Kidney (tissue), 14 donors: Measurements from ENCODE around the gene CTXN1. TPM values are rescaled to one million over a fixed set of nuclear protein-coding genes. Genes with fewer than 3 reads are reported as not detected.

ENCODE experiments used
- DNase-seq, 5 donors: peaks; one replicate each; pipeline ENCODE4 v3.0.0-alpha.2; 2013 to 2020
- FAIRE-seq: peaks from 2 replicates; lab custom pipeline; 2012; peaks lifted over from hg19 to GRCh38; lab: Jason Lieb, UNC
- H3K27ac ChIP-seq, 2 donors: one replicate each; pipeline ENCODE4 v1.7.0; 2013; ENCODE audit warnings: low read depth in 2 of 2, low read length in 2 of 2, inconsistent platforms in 1 of 2
- H3K27me3 ChIP-seq: one replicate; pipeline ENCODE4 v1.7.1; 2013; ENCODE audit warnings: low read length, inconsistent platforms; ENCODE audit not compliant: control insufficient read depth, insufficient read depth
- H3K36me3 ChIP-seq, 3 donors: one replicate each; pipeline versions ENCODE4 v1.7.0 to v1.7.1; 2013; ENCODE audit warnings: low read length in 3 of 3, control low read depth in 1 of 3, inconsistent platforms in 1 of 3; ENCODE audit not compliant: insufficient read depth in 3 of 3, control insufficient read depth in 2 of 3
- H3K4me1 ChIP-seq, 3 donors: one replicate each; pipeline versions ENCODE4 v1.7.0 to v1.7.1; 2013; ENCODE audit warnings: low read length in 3 of 3, inconsistent platforms in 1 of 3, low read depth in 1 of 3; ENCODE audit not compliant: control insufficient read depth in 2 of 3, insufficient read depth in 2 of 3
- H3K4me3 ChIP-seq, 3 donors: one replicate each; pipeline versions ENCODE4 v1.7.0 to v1.8.1; 2013; ENCODE audit warnings: low read length in 3 of 3, control low read depth in 1 of 3, inconsistent platforms in 1 of 3
- H3K9ac ChIP-seq, 3 donors: one replicate each; pipeline versions ENCODE4 v1.7.0 to v1.7.1; 2013; ENCODE audit warnings: low read length in 3 of 3, control low read depth in 1 of 3, inconsistent platforms in 1 of 3
- H3K9me3 ChIP-seq, 3 donors: one replicate each; pipeline versions ENCODE4 v1.7.0 to v1.7.1; 2013; ENCODE audit warnings: low read length in 3 of 3, control low read depth in 1 of 3, inconsistent platforms in 1 of 3; ENCODE audit not compliant: control insufficient read depth in 2 of 3, insufficient read depth in 1 of 3
- intact Hi-C: fragments of 100-400 bp; cut with DNase I; formaldehyde crosslinking; loops from one replicate; pipeline ENCODE4 v1.11.1; 2022
- polyA plus RNA-seq: library from polyadenylated mRNA; stranded (reverse); fragments of 350-450 nt; fragmentation: Illumina TruSeq; extraction: RNeasy Lipid Tissue Mini Kit (QIAGEN cat#74804); gene quantifications from one replicate; pipeline ENCODE4 v1.2.3, GENCODE V29; 2014; ENCODE audit warnings: low read depth, low replicate concordance; ENCODE audit not compliant: insufficient read depth
- total RNA-seq: library from RNA; stranded (reverse); fragmentation: NEBNext Ultra II Directional; extraction: Animal tissue kit (Norgen Biotek cat#: 25700); gene quantifications from one replicate; pipeline ENCODE4 v1.2.1, GENCODE V29; 2021
- TF ChIP-seq, protein P1 (sequence below): IDR thresholded peaks from 3 replicates; pipeline ENCODE4 v1.5.1; 2012; ENCODE audit warnings: mild to moderate bottlenecking, moderate library complexity, borderline replicate concordance; ENCODE audit not compliant: insufficient read depth; ENCODE audit errors: extremely low read depth
- donor health status: control.
- donor health status: control.
- donor health status: control.
- donor health status: control.
- donor health status: control.
- donor health status: DM: yes; HTN: yes; CAD: no.
- donor health status: Normal renal cell carcinoma (clear cell type).

Gene CTXN1
- total and polyA plus RNA-seq, 2 donors from 2014 or later = 8.9 to 25.9 TPM

GRCh38 chr19:7971553-7972520 lies 45.9 kb upstream of the CTXN1 start:
- TF ChIP-seq, protein P1, sequence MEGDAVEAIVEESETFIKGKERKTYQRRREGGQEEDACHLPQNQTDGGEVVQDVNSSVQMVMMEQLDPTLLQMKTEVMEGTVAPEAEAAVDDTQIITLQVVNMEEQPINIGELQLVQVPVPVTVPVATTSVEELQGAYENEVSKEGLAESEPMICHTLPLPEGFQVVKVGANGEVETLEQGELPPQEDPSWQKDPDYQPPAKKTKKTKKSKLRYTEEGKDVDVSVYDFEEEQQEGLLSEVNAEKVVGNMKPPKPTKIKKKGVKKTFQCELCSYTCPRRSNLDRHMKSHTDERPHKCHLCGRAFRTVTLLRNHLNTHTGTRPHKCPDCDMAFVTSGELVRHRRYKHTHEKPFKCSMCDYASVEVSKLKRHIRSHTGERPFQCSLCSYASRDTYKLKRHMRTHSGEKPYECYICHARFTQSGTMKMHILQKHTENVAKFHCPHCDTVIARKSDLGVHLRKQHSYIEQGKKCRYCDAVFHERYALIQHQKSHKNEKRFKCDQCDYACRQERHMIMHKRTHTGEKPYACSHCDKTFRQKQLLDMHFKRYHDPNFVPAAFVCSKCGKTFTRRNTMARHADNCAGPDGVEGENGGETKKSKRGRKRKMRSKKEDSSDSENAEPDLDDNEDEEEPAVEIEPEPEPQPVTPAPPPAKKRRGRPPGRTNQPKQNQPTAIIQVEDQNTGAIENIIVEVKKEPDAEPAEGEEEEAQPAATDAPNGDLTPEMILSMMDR = no peak
- Histone ChIP-seq H3K9ac (no peak overlapping the region), H3K27me3 (no peaks in the 10 kb centered on the region), H3K4me3 (no peak overlapping the region), H3K4me1 (peaks cover 0 to 14% (median 10%) of the 10 kb centered on the region in 3 donors), H3K27ac (no peak overlapping the region), H3K9me3 (no peaks in the 10 kb centered on the region), H3K36me3 (peaks cover 2 to 22% (median 21%) of the 10 kb centered on the region in 3 donors)
- FAIRE-seq (no peak), DNase-seq (no peak)
- intact Hi-C loops = no loop called here

DNA sequence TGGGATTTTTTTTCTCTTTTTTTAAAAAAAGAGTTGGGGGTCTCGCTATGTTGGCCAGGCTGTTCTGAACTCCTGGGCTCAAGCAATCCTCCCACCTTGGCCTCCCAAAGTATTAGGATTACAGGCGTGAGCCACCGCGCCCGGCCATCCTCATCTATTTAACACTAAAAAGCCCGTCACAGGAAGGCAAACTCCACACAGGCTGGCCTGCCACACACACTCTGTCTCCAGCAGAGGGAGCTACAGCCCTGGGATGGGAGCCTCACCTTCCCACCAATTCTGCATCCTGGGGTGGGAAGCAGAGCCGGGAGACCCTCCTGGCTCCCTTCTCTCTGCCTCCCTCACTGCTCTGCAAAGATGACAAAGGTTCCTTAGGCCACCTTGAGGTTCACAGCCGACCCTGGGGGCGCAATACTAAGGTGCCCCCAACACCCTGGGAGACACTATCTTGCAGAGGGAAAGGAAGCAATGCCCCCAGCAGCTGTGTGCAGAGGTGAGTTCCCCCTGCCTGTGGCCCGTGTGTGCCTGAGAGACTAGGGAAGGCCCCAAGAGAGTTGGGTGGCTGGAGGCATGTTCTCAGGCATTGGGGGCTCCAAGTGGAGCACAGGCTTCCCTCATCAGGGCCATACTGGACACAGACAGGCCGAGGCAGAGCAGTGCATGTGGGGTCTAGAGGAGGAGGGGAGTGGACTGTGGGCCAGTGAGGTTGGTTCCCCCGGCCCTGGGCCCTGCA lies 44.9 kb upstream of the CTXN1 start:
- intact Hi-C loops = no loop called here
- TF ChIP-seq, protein P1 = peak; percentile 77
- Histone ChIP-seq H3K4me1 (peaks cover 0 to 14% (median 10%) of the 10 kb centered on the region in 3 donors), H3K36me3 (peaks cover 2 to 30% (median 27%) of the 10 kb centered on the region in 3 donors), H3K27me3 (no peaks in the 10 kb centered on the region), H3K27ac (no peak overlapping the region), H3K4me3 (no peak overlapping the region), H3K9ac (no peak overlapping the region), H3K9me3 (no peaks in the 10 kb centered on the region)
- DNase-seq (peak in 4 of 5 donors; percentile 53 to 78 (median 57)), FAIRE-seq (no peak)

DNA sequence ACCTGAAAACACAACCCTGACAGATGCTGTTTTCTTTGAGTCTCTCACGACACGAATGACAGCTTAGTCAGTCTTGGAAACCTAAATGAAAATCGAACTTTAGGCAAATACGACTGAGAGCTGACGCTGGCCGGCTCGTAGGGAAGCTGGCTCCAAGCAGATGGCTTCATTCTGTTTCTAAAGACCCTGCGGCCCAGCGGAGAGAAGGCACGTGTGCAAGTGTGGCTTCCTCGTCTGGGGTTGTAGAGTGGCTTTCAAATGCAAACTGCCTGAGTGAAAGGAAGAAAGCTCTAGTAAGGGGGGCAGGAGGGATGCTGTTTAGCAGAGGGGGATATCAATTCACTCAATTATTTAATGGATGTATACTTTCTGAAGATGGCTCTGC lies 43.6 kb upstream of the CTXN1 start:
- Histone ChIP-seq H3K9ac (no peak overlapping the region), H3K4me1 (peaks cover 0 to 4% (median 0%) of the 10 kb centered on the region in 3 donors), H3K36me3 (peaks cover 2 to 36% (median 31%) of the 10 kb centered on the region in 3 donors), H3K27ac (no peak overlapping the region), H3K4me3 (no peak overlapping the region), H3K9me3 (no peaks in the 10 kb centered on the region), H3K27me3 (no peaks in the 10 kb centered on the region)
- TF ChIP-seq, protein P1 = no peak
- DNase-seq (peak in 1 of 5 donors; percentile 18), FAIRE-seq (no peak)
- intact Hi-C loops = no loop called here
